ENCODE measurements around the gene RRH. TPM values are rescaled to one million over a fixed set of nuclear protein-coding genes. Genes with fewer than 3 reads are reported as not detected.

RRH gene
- polyA plus RNA-seq, 3 donors = not detected

GRCh38 chr4:109887071-109887470 lies 59.3 kb downstream of the RRH start:
- H3K4me1 Mint-ChIP-seq = no peaks in the 10 kb centered on the region
- H3K36me3 ChIP-seq (replicated peaks in 1 of 2; ENCODE audit: control insufficient read depth in 1 of 2, insufficient read depth in 2 of 2, low read length in 2 of 2) = no peaks in the 10 kb centered on the region

DNA sequence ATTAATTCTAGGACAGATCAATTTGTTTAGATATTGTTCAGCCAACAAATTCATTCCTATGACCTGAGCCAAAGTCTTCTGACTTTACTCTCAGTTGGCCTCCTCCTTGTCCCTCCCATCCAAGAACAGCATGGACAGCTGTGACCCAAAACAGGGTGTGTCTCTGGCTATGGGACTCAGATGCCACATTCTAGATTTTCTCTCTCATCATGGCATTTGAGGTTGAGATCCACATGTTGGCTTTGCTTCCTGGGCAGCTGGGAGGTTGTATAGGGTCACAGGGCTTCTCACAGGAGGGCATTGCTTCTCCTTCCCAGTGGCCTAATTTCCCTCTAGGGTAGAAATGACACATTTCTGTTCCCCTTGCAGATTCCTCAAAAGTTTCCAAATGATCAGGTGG lies 62.3 kb downstream of the RRH start:
- Mint-ChIP-seq H3K36me3 (no peaks in the 10 kb centered on the region), H3K27ac (no peak overlapping the region), H3K4me3 (no peak overlapping the region), H3K9me3 (peaks cover 0 to 3% (median 0%) of the 10 kb centered on the region in 7 donors), H3K4me1 (no peaks in the 10 kb centered on the region), H3K27me3 (ENCODE audit: low read depth in 3 of 3) (no peaks in the 10 kb centered on the region)
- Histone ChIP-seq H3K27ac (ENCODE audit: low read depth in 1 of 2, low read length in 2 of 2) (no peak overlapping the region), H3K4me1 (ENCODE audit: control insufficient read depth in 1 of 2, insufficient read depth in 2 of 2, low read length in 2 of 2) (no peaks in the 10 kb centered on the region), H3K4me3 (replicated peaks in 1 of 3; ENCODE audit: low read depth in 2 of 3, low read length in 3 of 3) (no peak overlapping the region), H2AFZ (ENCODE audit: insufficient read depth, low read depth, low read length, poor library complexity, severe bottlenecking) (no peak overlapping the region), H3K9ac (ENCODE audit: insufficient read depth, low read length, poor library complexity, severe bottlenecking) (no peak overlapping the region), H3K36me3 (replicated peaks in 1 of 2; ENCODE audit: control insufficient read depth in 1 of 2, insufficient read depth in 2 of 2, low read length in 2 of 2) (no peaks in the 10 kb centered on the region), H3K27me3 (ENCODE audit: control insufficient read depth in 2 of 2, insufficient read depth in 2 of 2, low read length in 2 of 2) (no peaks in the 10 kb centered on the region), H3K9me3 (replicated peaks in 1 of 2; ENCODE audit: control insufficient read depth in 1 of 2, insufficient read depth in 1 of 2, low read length in 2 of 2) (no peaks in the 10 kb centered on the region), H3K4me2 (replicated peaks; ENCODE audit: extremely low read depth, low read length, poor library complexity, severe bottlenecking) (no peak overlapping the region), H4K20me1 (ENCODE audit: insufficient read depth, low read length) (no peaks in the 10 kb centered on the region), H3K79me2 (ENCODE audit: insufficient read depth, low read length) (no peaks in the 10 kb centered on the region)
- TF ChIP-seq CTCF (IDR thresholded peaks at IDR 0.05) = no peak
- DNase-seq = no peak
- intact Hi-C loops (cut with micrococcal nuclease) = no loop called here

More at GRCh38 chr4:109887071-109887470, 59.3 kb downstream of the RRH start:
- H3K79me2 ChIP-seq (ENCODE audit: insufficient read depth, low read length) = no peaks in the 10 kb centered on the region
- no peaks in the 10 kb centered on the region for H3K9me3 Mint-ChIP-seq
- H3K4me3 Mint-ChIP-seq = no peak overlapping the region
- H2AFZ ChIP-seq (ENCODE audit: insufficient read depth, low read depth, low read length, poor library complexity, severe bottlenecking) = no peak overlapping the region
- WGBS (ENCODE audit: insufficient coverage) = 29% methylated on average over 1 of the region's 6 CpGs
- no peaks in the 10 kb centered on the region for H3K27me3 ChIP-seq (ENCODE audit: control insufficient read depth in 2 of 2, insufficient read depth in 2 of 2, low read length in 2 of 2)
- no peak overlapping the region for H3K27ac ChIP-seq (ENCODE audit: low read depth in 1 of 2, low read length in 2 of 2)
- no peaks in the 10 kb centered on the region for H3K9me3 ChIP-seq (replicated peaks in 1 of 2; ENCODE audit: control insufficient read depth in 1 of 2, insufficient read depth in 1 of 2, low read length in 2 of 2)
- no peak overlapping the region for H3K4me3 ChIP-seq (replicated peaks in 1 of 3; ENCODE audit: low read depth in 2 of 3, low read length in 3 of 3)
- no peak overlapping the region for H3K4me2 ChIP-seq (replicated peaks; ENCODE audit: extremely low read depth, low read length, poor library complexity, severe bottlenecking)
- H3K9ac ChIP-seq (ENCODE audit: insufficient read depth, low read length, poor library complexity, severe bottlenecking) = no peak overlapping the region
- H3K4me1 ChIP-seq (ENCODE audit: control insufficient read depth in 1 of 2, insufficient read depth in 2 of 2, low read length in 2 of 2) = no peaks in the 10 kb centered on the region
- intact Hi-C loops (cut with micrococcal nuclease) = no loop called here
- H3K27ac Mint-ChIP-seq = no peak overlapping the region
- TF ChIP-seq CTCF (IDR thresholded peaks at IDR 0.05) = no peak
- no peaks in the 10 kb centered on the region for H4K20me1 ChIP-seq (ENCODE audit: insufficient read depth, low read length)
- H3K27me3 Mint-ChIP-seq (ENCODE audit: low read depth in 3 of 3) = peaks cover 0 to 2% (median 0%) of the 10 kb centered on the region in 3 donors
- no peaks in the 10 kb centered on the region for H3K36me3 Mint-ChIP-seq
- DNase-seq = no peak

Other genes with a start within 250 kb of the RRH start
- 10 to 100 TPM in 2 of 3 donors, 1 to 10 TPM in 1; 4.7 to 24.4 (median 23.3) TPM for gene CASP6, start 124.5 kb upstream of the RRH start, polyA plus RNA-seq
- gene PLA2G12A, start 97.9 kb upstream of the RRH start, polyA plus RNA-seq = 10 to 100 TPM in 2 of 3 donors, 1 to 10 TPM in 1; 1.8 to 16.2 (median 15.1) TPM
- gene CFI, start 26.0 kb upstream of the RRH start, polyA plus RNA-seq = not detected
- gene GAR1, start 12.2 kb upstream of the RRH start, polyA plus RNA-seq = 1 to 10 TPM; 4.3 to 8.7 (median 4.7) TPM
- under 1 TPM in 1 of 3 donors, not detected in 2; 0.07 TPM for gene LRIT3, start 20.1 kb downstream of the RRH start, polyA plus RNA-seq
- gene EGF, start 84.9 kb downstream of the RRH start, polyA plus RNA-seq = 1 to 10 TPM in 1 of 3 donors, under 1 TPM in 1, not detected in 1; 0.17 to 4.8 TPM

Measured in CD14-positive monocyte (primary cell).